NCI-H2107 (cell line): ENCODE measurements around the gene CORO1C.
A peak's percentile ranks its signal among the peaks of the same experiment; 100 is the strongest.

Source experiments
- DNase-seq: peaks from one replicate; lab custom pipeline; 2025; lab: John Stamatoyannopoulos, UW

The CORO1C gene

DNA sequence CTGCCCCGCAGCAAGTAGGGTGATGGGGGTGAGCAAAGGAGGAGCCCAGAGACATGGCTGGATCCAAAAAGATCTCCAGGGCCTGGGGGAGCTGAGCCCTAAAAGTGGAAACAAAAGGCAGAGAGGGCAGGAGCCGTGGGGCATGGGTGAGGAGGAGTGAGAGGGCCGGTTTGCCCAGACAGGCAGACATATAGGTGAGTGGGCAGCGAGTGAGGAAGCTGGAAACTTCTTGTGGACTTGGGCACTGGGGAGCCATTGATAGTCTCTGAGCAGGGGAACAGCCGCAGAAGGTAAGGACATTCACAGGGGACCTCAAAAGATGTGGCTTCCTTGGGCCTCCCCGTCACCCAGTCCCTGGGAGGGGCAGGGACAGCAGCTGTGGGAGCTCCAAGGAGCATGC, 116.7 kb downstream of the CORO1C start:
- no peak for DNase-seq

- no peak for DNase-seq
Observed at GRCh38 chr12:108614041-108614440, 117.3 kb downstream of the CORO1C start.

GRCh38 chr12:108613548-108613947, 117.8 kb downstream of the CORO1C start:
- DNase-seq, result no peak

DNA sequence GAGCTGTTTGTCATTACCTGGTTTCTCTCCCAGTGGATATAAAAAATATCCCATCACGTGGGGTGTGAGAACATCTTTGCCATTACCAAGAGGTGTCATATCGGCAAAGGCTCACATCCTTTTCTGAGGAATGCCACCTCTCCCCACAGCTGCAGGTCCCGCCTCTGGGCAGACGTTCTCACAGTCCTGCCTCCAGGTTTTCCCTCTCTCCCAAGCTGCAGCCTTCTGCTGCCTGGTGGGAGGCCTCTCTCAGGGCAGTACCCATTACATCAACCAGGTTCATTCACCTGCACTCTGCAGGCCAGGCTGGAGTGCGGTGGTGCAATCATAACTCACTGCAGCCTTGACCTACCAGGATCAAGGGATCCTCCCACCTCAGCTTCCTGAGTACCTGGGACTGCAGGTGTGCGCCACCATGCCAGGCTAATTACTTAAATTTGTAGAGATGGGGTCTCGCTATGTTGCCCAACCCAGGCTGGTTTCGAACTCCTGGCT, 118.5 kb downstream of the CORO1C start:
- DNase-seq, result peak; percentile 16

DNA sequence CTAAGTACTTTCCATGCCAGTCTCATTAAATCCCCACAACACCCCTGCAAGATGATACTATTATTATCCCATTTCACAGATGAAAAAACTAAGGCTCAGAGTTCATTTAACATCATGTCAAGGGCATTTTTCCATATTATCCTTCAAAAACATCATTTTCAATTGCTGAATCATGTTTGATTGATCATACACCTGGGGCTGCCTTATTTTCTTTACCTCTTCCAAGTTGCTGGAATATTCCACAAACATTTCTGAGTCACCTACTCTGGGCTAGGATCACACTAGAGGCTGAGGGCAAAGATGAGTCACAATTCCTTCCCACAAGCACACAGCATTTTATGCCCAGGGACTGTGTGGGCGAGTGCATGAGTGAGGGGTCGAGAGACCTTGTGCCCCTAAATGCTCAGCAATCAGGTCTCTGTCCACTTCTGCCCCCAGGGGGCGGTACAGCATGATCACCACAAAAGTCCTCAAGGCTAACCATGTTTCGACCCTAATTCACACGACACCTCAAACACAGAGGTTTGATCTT, 119.4 kb downstream of the CORO1C start:
- DNase-seq, result no peak

DNA sequence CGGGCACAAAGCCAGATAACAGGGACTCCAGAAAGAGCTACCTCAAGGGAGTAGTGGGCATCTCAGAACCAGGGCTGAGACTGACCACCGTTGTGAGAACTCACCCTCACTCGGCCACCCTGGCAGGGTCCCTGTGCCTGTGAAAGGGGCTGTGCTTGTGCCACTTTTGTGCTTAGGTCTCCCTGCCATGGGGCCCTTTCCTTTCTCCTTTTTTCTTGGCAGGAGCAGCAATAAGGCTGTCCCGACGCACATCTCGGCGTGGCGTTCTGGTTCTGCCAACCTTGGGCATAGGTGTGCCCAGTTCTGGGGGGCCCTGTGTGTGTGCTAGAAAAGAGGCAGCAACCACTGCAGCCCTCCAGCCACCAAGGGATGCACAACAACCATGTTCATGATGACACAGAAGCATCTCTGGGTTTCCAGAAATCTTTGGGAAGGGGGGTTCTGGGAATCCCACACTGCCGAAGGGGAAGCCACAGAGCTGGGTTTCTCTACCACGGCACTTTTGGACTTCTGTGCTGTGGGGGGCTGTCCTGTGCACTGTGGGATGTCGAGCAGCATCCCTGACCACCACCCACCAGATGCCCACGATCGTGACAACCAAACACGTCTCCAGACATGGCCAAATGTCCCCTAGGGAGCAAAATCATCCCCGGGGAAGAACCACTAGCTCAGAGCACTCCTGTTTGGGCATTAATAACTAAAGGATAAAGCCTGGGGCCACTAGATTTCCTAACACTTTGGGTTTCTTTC, 120.3 kb downstream of the CORO1C start:
- DNase-seq, result no peak

GRCh38 chr12:108610336-108610815, 120.9 kb downstream of the CORO1C start:
- DNase-seq, result no peak

- no peak for DNase-seq
Observed at GRCh38 chr12:108609537-108610335, 121.6 kb downstream of the CORO1C start.

DNA sequence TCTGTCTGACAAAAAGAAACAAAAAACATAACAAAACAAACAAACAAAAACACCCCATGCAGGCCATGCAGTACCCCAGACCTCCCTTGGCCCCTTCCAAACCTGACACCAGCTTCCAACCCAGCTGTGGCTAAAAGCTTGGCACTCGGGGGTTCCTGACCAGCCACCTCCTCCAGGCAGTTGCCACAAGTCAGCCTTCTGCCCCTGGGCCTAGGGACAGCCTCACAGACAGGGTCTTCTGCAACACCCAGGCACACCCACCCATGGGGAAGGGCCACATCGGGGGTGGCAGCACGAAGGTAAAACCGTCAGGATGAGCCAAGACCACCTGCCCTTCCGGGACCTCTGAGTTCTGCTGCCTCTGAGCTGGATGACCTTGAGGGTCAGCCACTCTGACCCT, 122.7 kb downstream of the CORO1C start:
- no peak for DNase-seq

DNA sequence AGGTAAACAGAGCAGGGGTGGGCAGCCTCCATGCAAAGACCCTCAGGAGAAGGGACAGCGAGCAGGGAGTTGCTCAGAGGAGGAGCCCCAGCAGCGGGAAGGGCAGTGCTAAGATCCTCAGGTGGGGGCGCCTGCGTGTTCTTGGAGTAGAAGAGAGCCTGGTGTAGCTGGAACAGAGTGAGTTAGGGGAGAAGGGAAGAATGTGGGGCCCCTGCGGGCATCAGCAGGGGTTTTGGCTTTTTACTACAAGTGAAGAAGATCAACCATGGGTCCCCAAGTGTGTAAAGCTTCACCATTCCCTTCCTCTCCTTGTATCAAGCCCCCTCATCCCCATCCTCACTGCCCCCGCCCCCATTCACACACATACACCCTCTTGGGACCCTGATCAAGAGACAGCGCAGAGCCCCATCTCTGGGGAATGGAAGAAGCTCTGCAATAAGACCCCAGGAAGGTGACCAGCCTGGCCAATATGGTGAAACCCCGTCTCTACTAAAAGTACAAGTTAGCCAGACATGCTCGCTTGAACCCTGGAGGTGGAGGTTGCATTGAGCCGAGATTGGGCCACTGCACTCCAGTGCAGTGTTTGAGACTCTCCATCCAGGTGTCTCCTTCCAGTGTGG, 123.2 kb downstream of the CORO1C start:
- no peak for DNase-seq

DNA sequence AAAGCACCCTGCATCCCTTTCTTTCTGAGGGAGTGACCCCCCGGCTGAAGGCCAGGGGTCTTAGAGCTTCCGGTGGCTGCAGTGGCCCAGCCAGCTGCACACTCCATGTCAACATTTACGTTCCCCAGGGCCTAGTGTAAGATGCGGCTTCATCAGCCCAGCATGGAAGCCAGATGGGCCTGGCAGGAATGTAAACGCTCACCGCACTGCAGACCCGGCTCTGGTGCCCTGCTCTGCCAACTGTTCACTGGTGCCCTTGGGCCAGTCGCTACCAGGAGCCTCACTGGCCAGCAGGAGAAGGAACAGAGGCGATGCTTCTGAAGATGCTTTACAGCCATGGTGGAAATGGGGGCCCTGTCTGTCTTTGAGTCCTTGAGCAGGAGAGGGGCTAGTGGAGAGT, 124.8 kb downstream of the CORO1C start:
- no peak for DNase-seq

DNA sequence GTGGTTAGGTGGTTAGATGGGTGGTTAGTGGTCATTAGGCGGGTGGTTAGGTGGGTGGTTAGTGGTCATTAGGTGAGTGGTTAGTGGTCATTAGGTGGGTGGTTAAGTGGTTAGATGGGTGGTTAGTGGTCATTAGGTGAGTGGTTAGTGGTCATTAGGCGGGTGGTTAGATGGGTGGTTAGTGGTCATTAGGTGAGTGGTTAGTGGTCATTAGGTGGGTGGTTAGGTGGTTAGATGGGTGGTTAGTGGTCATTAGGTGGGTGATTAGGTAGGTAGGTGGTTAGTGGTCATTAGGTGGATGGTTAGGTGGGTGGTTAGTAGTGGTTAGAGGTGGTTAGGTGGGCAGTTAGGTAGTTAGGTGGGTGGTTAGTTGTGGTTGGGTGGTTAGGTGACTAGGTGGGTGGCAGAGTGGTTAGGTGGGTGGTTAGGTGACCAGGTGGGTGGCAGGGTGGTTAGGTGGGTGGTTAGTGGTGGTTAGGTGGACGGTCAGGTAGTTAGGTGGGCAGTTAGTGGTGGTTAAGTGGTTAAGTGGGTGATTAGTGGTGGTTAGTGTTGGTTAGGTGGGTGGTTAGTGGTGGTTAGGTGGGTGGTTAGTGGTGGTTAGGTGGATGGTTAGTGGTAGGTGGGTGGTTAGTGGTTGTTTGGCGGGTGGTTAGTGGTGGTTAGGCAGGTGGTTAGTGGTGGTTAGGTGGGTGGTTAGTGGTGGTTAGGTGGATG, 125.5 kb downstream of the CORO1C start:
- no peak for DNase-seq

DNA sequence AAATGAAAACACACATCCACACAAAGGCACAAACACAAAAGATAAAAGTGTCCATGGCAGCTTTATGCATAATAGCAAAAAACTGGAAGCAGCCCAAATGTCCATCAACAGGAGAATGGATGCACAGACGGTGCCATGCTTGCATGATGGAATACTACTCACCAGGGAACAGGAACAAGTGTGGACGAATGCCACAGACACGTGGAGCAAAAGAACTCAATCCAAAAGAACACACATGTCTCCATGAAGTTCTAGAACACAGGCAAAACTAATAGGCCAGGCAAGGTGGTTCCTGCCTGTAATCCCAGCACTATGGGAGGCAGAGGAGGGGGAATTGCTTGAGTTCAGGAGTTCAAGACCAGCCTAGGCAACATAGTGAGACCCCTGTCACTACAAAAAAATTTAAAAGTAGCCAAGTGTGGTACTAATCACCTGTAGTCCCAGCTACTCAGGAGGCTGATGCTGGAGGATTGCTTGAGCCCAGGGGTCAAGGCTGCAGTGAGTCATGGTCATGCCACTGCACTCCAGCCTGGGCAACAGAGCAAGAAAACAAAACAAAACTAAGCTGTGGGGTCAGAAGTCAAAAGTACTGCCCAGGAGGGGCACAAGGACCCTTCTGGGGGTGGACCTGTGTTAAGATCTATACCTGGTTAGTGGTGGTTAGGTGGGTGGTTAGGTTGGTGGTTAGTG, 126.2 kb downstream of the CORO1C start:
- no peak for DNase-seq

- DNase-seq, result no peak
Observed at GRCh38 chr12:108604208-108604941, 126.9 kb downstream of the CORO1C start.

DNA sequence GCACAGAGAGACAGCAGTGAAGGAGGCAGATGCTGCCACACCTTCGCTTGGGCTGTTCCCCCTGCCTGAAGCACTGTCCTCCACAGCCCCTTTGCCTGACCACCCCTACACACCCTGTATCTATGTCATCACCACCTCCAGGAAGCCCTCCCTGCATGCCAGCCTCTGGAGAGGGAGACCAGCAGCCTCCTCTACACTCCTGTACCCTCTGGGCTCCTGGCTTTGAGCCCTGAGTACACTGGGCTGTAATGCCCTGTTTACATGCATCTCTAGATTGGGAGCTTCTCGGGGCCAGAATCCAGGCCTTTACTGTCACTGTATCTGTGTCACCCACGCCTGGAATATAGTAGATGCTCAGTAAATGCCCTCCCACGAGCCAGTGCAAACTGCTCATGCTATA, 127.6 kb downstream of the CORO1C start:
- no peak for DNase-seq

DNA sequence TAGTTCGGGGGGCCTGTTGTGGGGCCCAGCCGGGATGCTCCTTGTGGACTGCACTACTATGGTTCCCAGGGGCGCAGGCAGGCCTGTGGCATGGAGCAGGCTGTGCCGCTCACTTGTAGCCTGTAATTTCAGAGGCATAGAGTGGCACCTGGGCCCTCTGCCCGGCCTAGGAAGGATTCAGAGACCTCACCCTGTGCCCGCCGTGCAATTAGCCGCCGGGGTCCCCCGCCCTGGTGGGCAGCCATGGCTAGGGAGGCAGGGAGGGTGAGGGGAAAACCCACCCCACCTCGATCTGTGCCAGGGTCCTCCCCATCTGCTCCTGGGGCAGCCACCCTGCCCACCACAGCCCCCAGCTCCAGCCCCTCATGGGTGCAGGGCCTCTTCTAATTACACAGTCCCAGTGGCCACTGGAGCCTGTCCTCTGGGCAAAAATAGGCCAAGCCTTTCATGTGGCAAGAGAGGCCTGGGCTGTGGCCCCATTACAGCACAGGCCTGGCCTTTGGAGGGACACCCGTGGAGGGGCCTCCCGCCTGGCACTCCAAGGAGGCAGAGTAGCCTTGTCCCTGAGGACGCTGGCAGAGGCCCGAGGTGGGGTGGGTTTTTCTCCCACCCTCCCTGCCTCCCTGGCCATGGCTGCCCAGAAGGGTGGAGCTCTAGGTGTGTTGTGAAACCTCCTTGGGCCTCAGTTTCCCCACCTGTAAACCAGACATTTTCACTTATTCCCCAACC, 128.2 kb downstream of the CORO1C start:
- no peak for DNase-seq

DNA sequence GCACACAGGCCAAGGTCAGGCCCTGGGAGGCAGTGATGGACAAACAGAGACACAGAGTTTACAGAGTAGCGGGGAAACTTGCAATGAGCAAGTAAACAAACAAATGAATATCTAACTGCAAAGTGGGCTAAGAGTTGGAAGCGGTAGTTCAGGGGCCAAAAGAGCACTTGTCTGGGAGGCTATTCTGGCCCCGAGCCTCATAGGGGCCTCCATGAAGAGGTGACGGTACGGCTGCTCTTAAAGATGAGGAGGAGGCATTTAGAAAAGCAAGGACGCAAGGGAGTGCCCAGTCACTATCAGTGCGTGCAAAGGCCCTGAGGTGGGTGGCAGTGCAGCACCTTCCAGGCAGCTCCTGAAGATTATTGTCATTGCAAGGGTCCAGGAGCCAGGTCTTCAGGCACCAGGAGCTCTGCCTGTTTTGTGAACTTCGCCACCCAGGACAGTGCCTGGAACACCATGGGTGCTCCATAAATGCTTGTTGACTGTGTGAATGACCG, 129.1 kb downstream of the CORO1C start:
- DNase-seq, result no peak

- no peak for DNase-seq
Observed at GRCh38 chr12:108600702-108601007, 130.7 kb downstream of the CORO1C start.

GRCh38 chr12:108599948-108600701, 131.2 kb downstream of the CORO1C start:
- no peak for DNase-seq
